ENCODE data around the gene SHC3. TPM values are rescaled to one million over a fixed set of nuclear protein-coding genes. Genes with fewer than 3 reads are reported as not detected.

SHC3 gene
- total and polyA plus RNA-seq, 9 of the 15 experiments (the other 6 are each of a cell fraction or from before 2014, with no cell fraction given) = not detected

DNA sequence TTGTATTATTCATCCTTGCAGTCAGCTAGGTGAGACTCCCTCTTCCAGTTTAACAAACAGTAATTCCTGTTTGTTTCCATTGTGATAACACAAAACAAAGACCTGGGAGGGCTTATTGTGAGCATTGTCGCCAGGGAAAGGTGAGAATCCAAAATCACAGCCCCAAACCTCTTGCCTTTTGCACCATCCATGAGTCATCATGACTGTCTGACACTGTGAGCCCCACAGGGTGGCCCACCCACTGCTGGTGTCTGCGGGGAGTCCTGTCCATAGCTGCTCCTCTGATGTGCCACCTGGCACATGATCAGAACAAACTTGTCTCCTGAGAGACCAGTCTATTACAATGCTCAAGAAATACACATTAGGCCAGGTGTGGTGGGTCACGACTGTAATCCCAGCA, 221.1 kb downstream of the SHC3 start:
- H3K4me3 ChIP-seq = no peak overlapping the region
- DNase-seq (ENCODE audit: extremely low read depth in 1 of 4, low spot score in 3 of 4) (no peak), FAIRE-seq (no peak), ATAC-seq (no peak)
- in situ Hi-C loops (cut with MboI) (no loop called here), intact Hi-C loops (cut with micrococcal nuclease) (no loop called here)
- no peaks in the 10 kb centered on the region for H4K20me1 ChIP-seq (replicated peaks; ENCODE audit: control insufficient read depth, insufficient read depth, low read length)
- no peaks in the 10 kb centered on the region for H3K9me1 ChIP-seq (ENCODE audit: control insufficient read depth, insufficient read depth, low read length)
- no peak for TF ChIP-seq MBD2 (IDR thresholded peaks at IDR 0.05; ENCODE audit: borderline replicate concordance, low read depth)
- TF ChIP-seq, protein P1, sequence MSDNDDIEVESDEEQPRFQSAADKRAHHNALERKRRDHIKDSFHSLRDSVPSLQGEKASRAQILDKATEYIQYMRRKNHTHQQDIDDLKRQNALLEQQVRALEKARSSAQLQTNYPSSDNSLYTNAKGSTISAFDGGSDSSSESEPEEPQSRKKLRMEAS (CRISPR knock-in tag; IDR thresholded peaks at IDR 0.05) = no peak
- TF ChIP-seq RBM39 (optimal IDR thresholded peaks at IDR 0.05; ENCODE audit: low read depth, low read length) = no peak
- TF ChIP-seq YBX1 (IDR thresholded peaks at IDR 0.05) = no peak
- no peak for TF ChIP-seq TBP (optimal IDR thresholded peaks at IDR 0.05; ENCODE audit: low read depth, low read length)
- no peak for TF ChIP-seq OTX1 (CRISPR knock-in tag; IDR thresholded peaks at IDR 0.05)
- TF ChIP-seq, protein P2, sequence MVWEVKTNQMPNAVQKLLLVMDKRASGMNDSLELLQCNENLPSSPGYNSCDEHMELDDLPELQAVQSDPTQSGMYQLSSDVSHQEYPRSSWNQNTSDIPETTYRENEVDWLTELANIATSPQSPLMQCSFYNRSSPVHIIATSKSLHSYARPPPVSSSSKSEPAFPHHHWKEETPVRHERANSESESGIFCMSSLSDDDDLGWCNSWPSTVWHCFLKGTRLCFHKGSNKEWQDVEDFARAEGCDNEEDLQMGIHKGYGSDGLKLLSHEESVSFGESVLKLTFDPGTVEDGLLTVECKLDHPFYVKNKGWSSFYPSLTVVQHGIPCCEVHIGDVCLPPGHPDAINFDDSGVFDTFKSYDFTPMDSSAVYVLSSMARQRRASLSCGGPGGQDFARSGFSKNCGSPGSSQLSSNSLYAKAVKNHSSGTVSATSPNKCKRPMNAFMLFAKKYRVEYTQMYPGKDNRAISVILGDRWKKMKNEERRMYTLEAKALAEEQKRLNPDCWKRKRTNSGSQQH (CRISPR knock-in tag; IDR thresholded peaks at IDR 0.05) = no peak
- no peak for TF ChIP-seq TCF7 (IDR thresholded peaks at IDR 0.05; ENCODE audit: borderline replicate concordance)
- TF ChIP-seq CBX5 (IDR thresholded peaks at IDR 0.05; ENCODE audit: borderline replicate concordance, low read depth) = no peak
- TF ChIP-seq ZNF384 (IDR thresholded peaks at IDR 0.05; ENCODE audit: low read depth, low read length) = no peak
- TF ChIP-seq ZNF134 (CRISPR knock-in tag; conservative IDR thresholded peaks at IDR 0.05) = no peak
- H3K9me3 ChIP-seq (replicated peaks; ENCODE audit: control insufficient read depth, insufficient read depth, low read depth, low read length) = no peaks in the 10 kb centered on the region
- H3K4me2 ChIP-seq (ENCODE audit: insufficient read depth, low read length) = no peak overlapping the region
- H3K79me2 ChIP-seq (ENCODE audit: control insufficient read depth, insufficient read depth, low read length) = no peaks in the 10 kb centered on the region
- no peak overlapping the region for H3K9ac ChIP-seq (ENCODE audit: insufficient read depth in 1 of 2, low read depth in 2 of 2, low read length in 2 of 2)
- 33% methylated on average over 3 of the region's 3 CpGs for WGBS (ENCODE audit: insufficient coverage, low coverage, missing lambda C conversion rate)
- no peak overlapping the region for H2AFZ ChIP-seq (ENCODE audit: low read depth, low read length)
- H3K27me3 ChIP-seq (ENCODE audit: control insufficient read depth in 2 of 2, insufficient read depth in 2 of 2, low read length in 2 of 2) = peaks cover 0 to 6% of the 10 kb centered on the region in 2 experiments; a peak in 1 of 5 replicates
- BruUV-seq (replicated peaks) = no TSS peak
- no peak overlapping the region for H3K27ac ChIP-seq (ENCODE audit: extremely low read depth, low read depth, low read length)
- CTCF ChIA-PET (ENCODE audit: low intra/inter-chr PET ratio) = no interaction called here
- no peaks in the 10 kb centered on the region for H3K36me3 ChIP-seq (ENCODE audit: control insufficient read depth, insufficient read depth, low read length)
- H3K4me1 ChIP-seq (replicated peaks in 1 of 2; ENCODE audit: control insufficient read depth in 2 of 2, insufficient read depth in 2 of 2, low read length in 2 of 2) = no peaks in the 10 kb centered on the region
- POLR2A ChIA-PET = no interaction called here

Other genes with a start within 250 kb of the SHC3 start
- 0.20 and 0.23 TPM in 2 replicates for gene S1PR3, start 187.3 kb downstream of the SHC3 start, total RNA-seq (2014; rRNA removed)
- gene S1PR3, start 187.3 kb downstream of the SHC3 start, total RNA-seq (2014; rRNA removed; fragmentation: Illumina TruSeq; extraction: Trizol) = 0.22 and 0.26 TPM in 2 replicates
- gene S1PR3, start 187.3 kb downstream of the SHC3 start, total RNA-seq (2015; rRNA removed; fragmentation: Illumina TruSeq; extraction: Trizol) = 0.26 and 0.29 TPM in 2 replicates
- 0.31 and 0.33 TPM in 2 replicates for gene S1PR3, start 187.3 kb downstream of the SHC3 start, total RNA-seq (2021)
- gene S1PR3, start 187.3 kb downstream of the SHC3 start, polyA plus RNA-seq (2011; rRNA removed) = 0.38 and 2.0 TPM in 2 replicates
- 0.31 and 0.43 TPM in 2 replicates for gene S1PR3, start 187.3 kb downstream of the SHC3 start, polyA plus RNA-seq (2014; fragmentation: Illumina TruSeq; extraction: Trizol)
- under 1 TPM; 0.03 to 0.07 TPM for gene S1PR3, start 187.3 kb downstream of the SHC3 start, polyA plus RNA-seq (2014; fragmentation: Nextera tagmentation; extraction: Ambion mirVana)
- gene S1PR3, start 187.3 kb downstream of the SHC3 start, polyA plus RNA-seq (2014; rRNA removed) = 0.36 and 0.85 TPM in 2 replicates
- gene CKS2, start 132.4 kb upstream of the SHC3 start, total RNA-seq (2014; rRNA removed) = 92.9 and 123 TPM in 2 replicates
- 300 and 321 TPM in 2 replicates for gene CKS2, start 132.4 kb upstream of the SHC3 start, total RNA-seq (2014; rRNA removed; fragmentation: Illumina TruSeq; extraction: Trizol)
- gene CKS2, start 132.4 kb upstream of the SHC3 start, total RNA-seq (2015; rRNA removed; fragmentation: Illumina TruSeq; extraction: Trizol) = 339 and 348 TPM in 2 replicates
- gene CKS2, start 132.4 kb upstream of the SHC3 start, total RNA-seq (2021) = 146 and 167 TPM in 2 replicates
- gene CKS2, start 132.4 kb upstream of the SHC3 start, polyA plus RNA-seq (2011; rRNA removed) = 429 and 448 TPM in 2 replicates
- gene CKS2, start 132.4 kb upstream of the SHC3 start, polyA plus RNA-seq (2014; fragmentation: Illumina TruSeq; extraction: Trizol) = 248 and 256 TPM in 2 replicates
- 100 to 1,000 TPM; 853 to 941 TPM for gene CKS2, start 132.4 kb upstream of the SHC3 start, polyA plus RNA-seq (2014; fragmentation: Nextera tagmentation; extraction: Ambion mirVana)
- 241 and 319 TPM in 2 replicates for gene CKS2, start 132.4 kb upstream of the SHC3 start, polyA plus RNA-seq (2014; rRNA removed)
- 20.1 and 20.6 TPM in 2 replicates for gene SECISBP2, start 139.7 kb upstream of the SHC3 start, total RNA-seq (2014; rRNA removed)
- gene SECISBP2, start 139.7 kb upstream of the SHC3 start, total RNA-seq (2014; rRNA removed; fragmentation: Illumina TruSeq; extraction: Trizol) = 27.7 and 30.6 TPM in 2 replicates
- 25.6 and 26.1 TPM in 2 replicates for gene SECISBP2, start 139.7 kb upstream of the SHC3 start, total RNA-seq (2015; rRNA removed; fragmentation: Illumina TruSeq; extraction: Trizol)
- gene SECISBP2, start 139.7 kb upstream of the SHC3 start, total RNA-seq (2021) = 23.9 and 25.0 TPM in 2 replicates
- gene SECISBP2, start 139.7 kb upstream of the SHC3 start, polyA plus RNA-seq (2011; rRNA removed) = 39.7 and 41.6 TPM in 2 replicates
- gene SECISBP2, start 139.7 kb upstream of the SHC3 start, polyA plus RNA-seq (2014; fragmentation: Illumina TruSeq; extraction: Trizol) = 30.8 and 36.0 TPM in 2 replicates
- gene SECISBP2, start 139.7 kb upstream of the SHC3 start, polyA plus RNA-seq (2014; fragmentation: Nextera tagmentation; extraction: Ambion mirVana) = 1 to 10 TPM; 3.2 to 3.9 TPM
- 26.6 and 31.0 TPM in 2 replicates for gene SECISBP2, start 139.7 kb upstream of the SHC3 start, polyA plus RNA-seq (2014; rRNA removed)